Stimulated activated CD8-positive, alpha-beta memory T cell treated with anti-CD3 and anti-CD28 coated beads, Interleukin-7, amount 100 ng/mL, for 48 hours (primary cell): ENCODE data around the gene EIF2S3B.
"Not testable (repeated sequence)": the region's sequence is repeated elsewhere in the genome, so short reads cannot be mapped to it uniquely, and the experiment has no call there.

ENCODE experiments used
- DNase-seq, 2 donors: peaks; one replicate each; pipeline ENCODE4 v3.0.0-alpha.2; 2020; ENCODE audit warnings: low read depth in 1 of 2; ENCODE audit errors: extremely low read depth in 1 of 2

EIF2S3B gene

GRCh38 chr12:10505620-10506019, at the start of gene EIF2S3B:
EIF2S3B (plus strand) TSS chr12:10505890; CDS start chr12:10505903, 13 bp downstream.
- DNase-seq = no peak

DNA sequence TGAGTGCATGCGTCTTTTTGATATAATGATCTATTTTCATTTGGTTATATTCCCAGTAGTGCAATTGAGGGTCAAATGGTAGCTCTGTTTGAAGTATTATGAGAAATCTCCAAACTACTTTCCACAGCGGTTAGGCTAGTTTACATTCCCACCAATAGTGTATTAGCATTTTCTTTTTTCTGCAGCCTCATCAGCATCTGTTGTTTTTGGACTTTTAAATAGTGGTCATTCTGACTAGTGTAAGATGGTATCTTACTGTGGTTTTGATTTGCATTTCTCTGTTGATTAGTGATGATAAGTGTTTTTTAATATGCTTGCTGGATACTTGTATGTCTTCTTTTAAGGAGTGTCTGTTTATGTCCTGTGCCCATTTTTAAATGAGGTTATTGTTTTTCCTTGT, 48.8 kb upstream of the EIF2S3B start:
- DNase-seq = no peak

- DNase-seq = no peak
Observed at GRCh38 chr12:10457760-10458159, 47.9 kb upstream of the EIF2S3B start.

- DNase-seq = no peak
Observed at GRCh38 chr12:10466311-10466710, 39.4 kb upstream of the EIF2S3B start.

GRCh38 chr12:10469701-10470100, 36.0 kb upstream of the EIF2S3B start:
- no peak for DNase-seq

DNA sequence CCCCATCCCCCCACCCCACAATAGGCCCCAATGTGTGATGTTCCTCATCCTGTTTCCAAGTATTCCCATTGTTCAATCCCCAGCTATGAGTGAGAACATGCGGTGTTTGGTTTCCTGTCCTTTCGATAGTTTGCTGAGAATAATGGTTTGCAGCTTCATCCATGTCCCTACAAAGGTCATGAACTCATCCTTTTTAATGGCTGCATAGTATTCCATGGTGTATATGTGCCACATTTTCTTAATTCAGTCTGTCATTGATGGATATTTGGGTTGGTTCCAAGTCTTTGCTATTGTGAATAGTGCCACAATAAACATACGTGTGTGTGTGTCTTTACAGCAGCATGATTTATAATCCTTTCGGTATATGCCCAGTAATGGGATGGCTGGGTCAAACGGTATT, 32.9 kb upstream of the EIF2S3B start:
- DNase-seq = not testable (repeated sequence)

- not testable (repeated sequence) for DNase-seq
Observed at GRCh38 chr12:10481901-10482300, 23.8 kb upstream of the EIF2S3B start.

DNA sequence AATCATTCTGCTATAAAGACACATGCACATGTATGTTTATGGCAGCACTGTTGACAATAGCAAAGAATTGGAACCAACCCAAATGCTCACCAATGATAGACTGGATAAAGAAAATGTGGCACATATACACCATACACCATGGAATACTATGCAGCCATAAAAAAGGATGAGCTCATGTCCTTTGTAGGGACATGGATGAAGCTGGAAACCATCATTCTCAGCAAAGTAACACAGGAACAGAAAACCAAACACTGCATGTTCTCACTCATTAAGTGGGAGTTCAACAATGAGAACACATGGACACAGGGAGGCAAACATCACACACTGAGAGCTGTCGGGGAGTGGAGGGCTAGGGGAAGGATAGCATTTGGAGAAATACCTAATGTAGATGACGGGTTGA, 18.4 kb upstream of the EIF2S3B start:
- not testable (repeated sequence) for DNase-seq

DNA sequence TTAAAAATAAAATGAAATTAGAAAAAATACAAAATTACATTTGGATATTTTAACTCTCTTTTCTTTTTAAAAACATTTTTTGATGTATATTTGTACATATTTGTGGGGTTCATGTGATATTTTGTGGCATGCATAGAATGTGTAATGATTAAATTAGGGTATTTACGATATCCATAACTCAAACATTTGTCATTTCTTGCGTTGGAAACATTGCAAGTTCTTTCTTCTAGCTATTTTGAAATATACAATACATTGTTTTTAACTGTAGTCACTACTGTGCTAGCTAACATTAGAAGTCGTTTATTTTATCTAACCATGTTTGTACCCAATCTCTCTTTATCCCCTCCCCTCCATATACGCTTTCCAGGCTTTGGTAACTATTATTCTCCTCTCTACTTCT, 13.9 kb upstream of the EIF2S3B start:
- DNase-seq = no peak

DNA sequence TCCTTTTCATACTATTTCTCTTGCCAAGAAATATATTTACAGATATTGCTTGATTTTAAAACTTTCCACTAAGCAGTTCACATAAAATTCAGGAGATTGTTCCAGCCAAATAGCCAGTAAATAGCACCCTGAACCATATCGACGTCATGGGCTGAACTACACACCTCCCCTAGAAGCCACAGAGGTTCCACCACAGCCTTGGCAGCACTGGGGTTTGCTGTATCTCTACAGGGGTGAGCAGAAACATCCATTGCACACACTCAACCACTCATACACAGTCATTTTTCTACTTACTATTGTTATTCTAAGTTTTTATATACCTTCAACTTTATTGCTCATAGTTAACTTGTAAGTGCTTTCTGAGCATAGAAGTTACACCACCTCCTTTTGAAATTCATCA, 8.1 kb upstream of the EIF2S3B start:
- peak; percentile 58 to 83 for DNase-seq

DNA sequence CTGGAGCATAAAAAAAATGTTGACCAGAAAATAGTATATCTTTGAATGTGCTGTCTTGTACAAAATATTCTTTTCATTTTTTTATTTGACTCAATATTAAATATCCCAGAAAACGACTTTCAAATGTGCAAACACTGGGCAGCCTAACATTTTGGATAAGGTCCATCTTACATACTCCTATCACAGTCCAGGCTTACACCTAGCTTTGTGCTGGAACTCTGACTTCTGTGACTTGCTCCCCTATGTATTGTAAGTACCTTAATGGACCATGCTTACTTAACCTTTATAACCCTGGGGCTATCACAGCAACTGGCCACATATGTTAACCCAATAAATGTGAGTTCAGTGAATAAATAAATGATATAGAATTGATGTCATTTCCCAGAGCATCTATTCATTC, 7.6 kb upstream of the EIF2S3B start:
- DNase-seq = no peak

DNA sequence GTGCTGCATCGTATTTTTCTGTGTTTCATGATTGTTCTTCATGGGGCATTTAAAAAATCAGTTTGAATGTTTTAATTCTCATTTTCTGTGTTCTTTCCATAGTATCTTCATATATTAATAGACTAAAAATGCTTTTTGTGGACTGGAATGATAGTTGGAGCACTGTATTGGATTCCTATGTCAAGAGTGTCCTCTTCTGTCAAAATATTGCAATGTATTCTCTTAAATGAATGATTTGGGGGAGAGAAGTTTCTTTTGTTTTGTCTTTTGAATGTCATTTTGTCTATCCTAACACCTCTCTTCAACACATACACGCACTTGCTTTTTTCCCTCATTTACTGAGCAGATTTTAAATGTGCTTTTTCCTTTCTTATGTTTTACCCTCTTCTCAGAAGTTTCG, 4.7 kb upstream of the EIF2S3B start:
- DNase-seq = no peak

DNA sequence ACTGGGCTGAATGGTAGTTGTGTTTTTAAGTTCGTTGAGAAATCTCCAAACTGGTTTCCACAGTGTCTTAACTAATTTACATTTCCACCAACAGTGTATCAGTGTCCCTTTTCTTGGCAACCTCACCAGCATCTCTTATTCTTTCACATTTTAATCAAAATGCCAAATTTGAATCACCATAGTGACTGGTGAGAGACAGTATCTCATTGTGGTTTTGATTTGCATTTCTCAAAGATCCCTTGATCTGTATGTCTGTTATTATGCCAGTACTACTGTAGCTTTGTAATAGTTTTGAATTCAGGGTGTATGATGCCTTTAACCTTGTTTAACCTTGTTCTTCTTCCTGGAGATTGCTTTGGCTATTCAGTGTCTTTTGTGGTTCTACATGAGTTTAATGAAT, 2.2 kb upstream of the EIF2S3B start:
- no peak for DNase-seq

GRCh38 chr12:10511756-10512355, 6.2 kb downstream of the EIF2S3B start:
- DNase-seq = no peak

DNA sequence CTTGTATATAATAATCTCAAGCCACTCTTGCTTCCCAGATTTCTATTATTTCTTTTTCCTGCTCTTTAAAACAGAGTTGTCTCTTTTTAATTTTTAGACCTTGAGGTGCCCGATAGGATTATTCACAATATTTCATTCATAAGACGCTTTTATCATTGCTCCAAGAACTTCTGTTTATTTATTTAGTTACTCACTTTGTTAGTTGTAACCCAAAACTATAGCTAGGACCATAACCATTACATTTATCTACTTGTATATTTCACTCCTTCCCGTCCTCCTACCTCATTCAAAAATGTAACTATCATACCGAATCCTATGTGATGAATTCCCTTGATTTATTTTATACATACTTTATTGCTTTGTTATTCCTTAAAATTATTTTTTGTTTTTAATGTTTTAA, 7.1 kb downstream of the EIF2S3B start:
- DNase-seq = no peak

- DNase-seq = no peak
Observed at GRCh38 chr12:10521555-10521954, 15.9 kb downstream of the EIF2S3B start.

DNA sequence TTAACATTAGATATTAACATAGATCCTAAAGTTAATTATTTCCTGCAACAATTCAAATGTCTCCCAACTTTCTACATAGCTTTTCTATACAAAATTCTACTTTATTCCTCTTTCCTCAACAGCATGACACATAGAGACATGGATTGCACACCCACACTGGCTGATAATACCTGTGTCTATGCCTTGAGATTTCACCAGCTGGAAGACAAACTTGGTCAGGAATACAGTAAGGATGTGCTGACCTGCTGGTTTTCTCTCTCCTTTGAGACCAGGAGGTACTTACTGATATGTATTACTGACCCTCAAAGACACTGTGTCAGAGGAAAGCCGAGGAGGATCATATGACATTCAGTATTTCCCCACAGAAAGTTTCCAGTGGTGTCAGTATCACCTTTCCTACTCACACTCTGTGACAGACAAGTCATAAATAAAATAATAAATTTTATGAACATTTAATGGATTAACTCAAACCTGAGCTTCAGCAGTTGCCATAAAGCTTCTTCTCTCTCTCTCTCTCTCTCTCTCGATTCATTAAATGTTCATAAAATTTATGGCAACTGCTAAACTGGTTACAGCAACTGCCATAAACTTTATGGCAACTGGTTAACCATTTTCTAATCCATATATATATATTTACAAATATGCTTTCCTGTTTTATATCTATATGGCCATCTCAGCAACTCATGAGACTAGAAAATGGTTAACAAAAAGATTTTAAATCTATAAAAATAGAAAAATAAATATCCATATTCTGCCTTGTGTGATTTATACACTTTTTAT, 22.7 kb downstream of the EIF2S3B start:
- no peak for DNase-seq

DNA sequence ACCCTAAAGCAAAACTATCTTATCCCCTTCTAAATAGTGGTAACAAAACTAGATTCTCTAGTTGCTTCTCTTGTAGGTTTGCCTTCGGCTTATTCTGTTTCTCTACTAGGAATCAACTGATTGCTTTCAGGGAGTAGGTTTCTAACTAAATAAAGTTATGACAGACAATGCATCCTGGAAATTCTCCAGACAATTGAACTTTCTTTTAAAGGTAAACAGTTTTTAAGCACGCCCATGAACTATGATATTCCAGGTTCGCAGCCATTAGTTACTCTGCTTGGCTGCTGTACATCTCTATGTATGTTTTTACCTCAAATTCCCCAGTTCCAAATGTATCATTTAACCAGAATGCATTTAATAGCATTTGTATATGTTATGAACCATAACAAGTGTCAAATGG, 23.9 kb downstream of the EIF2S3B start:
- DNase-seq = no peak

DNA sequence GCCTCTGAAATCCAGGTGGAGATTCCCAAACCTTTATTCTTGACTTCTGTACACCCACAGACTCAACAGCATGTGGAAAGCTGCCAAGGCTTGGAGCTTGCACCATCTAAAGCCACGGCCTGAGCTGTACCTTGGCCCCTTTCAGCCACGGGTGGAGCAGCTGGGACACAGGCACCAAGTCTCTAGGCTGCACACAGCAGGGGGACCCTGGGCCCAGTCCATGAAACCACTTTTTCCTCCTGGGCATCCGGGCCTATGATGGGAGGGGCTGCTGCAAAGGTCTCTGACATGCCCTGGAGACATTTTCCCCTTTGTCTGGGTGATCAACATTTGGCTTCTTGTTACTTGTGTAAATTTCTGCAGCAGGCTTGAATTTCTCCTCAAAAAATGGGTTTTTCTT, 32.0 kb downstream of the EIF2S3B start:
- DNase-seq = no peak

DNA sequence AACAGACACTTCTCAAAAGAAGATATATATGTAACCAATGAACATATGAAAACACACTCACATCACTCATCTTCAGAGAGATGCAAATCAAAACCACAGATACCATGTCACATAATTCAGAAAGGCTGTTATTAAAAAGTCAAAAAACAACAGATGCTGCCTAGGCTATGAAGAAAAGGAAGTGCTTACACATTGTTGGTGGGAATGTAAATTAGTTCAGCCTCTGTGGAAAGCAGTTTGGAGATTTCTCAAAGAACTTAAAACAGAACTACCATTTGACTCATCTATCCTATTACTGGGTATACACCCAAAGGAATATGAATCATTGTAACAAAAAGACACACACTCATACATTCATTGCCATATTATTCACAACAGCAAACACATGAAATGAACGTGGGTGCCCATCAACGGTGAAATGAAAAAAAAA, 35.1 kb downstream of the EIF2S3B start:
- no peak for DNase-seq

GRCh38 chr12:10543499-10543898, 37.8 kb downstream of the EIF2S3B start:
- no peak for DNase-seq

DNA sequence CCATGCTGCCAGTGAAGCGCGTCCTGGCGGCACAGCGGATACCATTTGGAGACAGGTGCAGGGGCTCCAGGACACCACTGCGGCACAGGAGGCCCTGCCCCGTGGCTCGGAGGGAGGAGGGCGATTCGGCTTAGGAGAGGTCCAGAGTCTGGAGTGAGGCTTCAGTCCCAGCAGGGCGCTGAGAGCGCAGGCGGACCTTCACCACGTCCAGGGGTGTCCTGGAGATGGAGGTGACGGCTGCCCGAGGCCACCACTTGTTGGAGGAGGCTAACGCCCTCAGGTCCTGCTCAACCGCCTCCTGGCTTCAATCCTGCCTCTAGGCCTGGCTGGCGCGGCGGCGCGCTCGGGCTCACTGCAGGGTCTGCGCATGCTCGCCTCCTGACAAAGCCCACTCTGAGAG, 45.7 kb downstream of the EIF2S3B start:
- no peak for DNase-seq

GRCh38 chr12:10553148-10553547, 47.5 kb downstream of the EIF2S3B start:
- no peak for DNase-seq
